K562 treated with DMSO at 1 percent for 12 hours (cell line): ENCODE results near the gene ZNF560. TPM values are rescaled to one million over a fixed set of nuclear protein-coding genes. Genes with fewer than 3 reads are reported as not detected.

ENCODE experiments used
- total RNA-seq: library from RNA; unstranded; fragments of 300-600 nt; gene quantifications from 2 replicates; pipeline ENCODE4 v1.2.3, GENCODE V29; 2022; ENCODE audit not compliant: insufficient read depth

ZNF560 gene
- total RNA-seq, result 0.53 TPM in 1 of 2 replicates, not detected in the other

GRCh38 chr19:9498183-9498902 is at the start of gene ZNF560:
TSS of gene ZNF560 (minus strand) at chr19:9498616. CDS start at chr19:9475313, 23,303 bp downstream.

GRCh38 chr19:9538183-9539058 is 40.0 kb upstream of the ZNF560 start, which contains the start of gene ZNF426:
TSS of gene ZNF426 (minus strand) at chr19:9538645. CDS start at chr19:9536232, 2,413 bp downstream.

GRCh38 chr19:9435279-9436268 is 62.8 kb downstream of the ZNF560 start, which contains the start of gene ZNF266:
TSS of gene ZNF266 (minus strand) at chr19:9435573. CDS start at chr19:9420089, 15,484 bp downstream.

Other genes with a start within 250 kb of the ZNF560 start
- not detected in 2 replicates for gene OR7E24, start 247.7 kb downstream of the ZNF560 start, total RNA-seq
- gene ZNF699, start 188.8 kb downstream of the ZNF560 start, total RNA-seq, result 0.36 and 2.5 TPM in 2 replicates
- 5.8 and 13.4 TPM in 2 replicates for gene ZNF559, start 174.4 kb downstream of the ZNF560 start, total RNA-seq
- 1.1 and 4.4 TPM in 2 replicates for gene ZNF177, start 135.6 kb downstream of the ZNF560 start, total RNA-seq
- gene ZNF266, start 63.0 kb downstream of the ZNF560 start, total RNA-seq, result 14.3 and 36.8 TPM in 2 replicates
- gene ZNF426, start 40.0 kb upstream of the ZNF560 start, total RNA-seq, result 3.1 and 6.6 TPM in 2 replicates
- 3.5 and 11.4 TPM in 2 replicates for gene ZNF121, start 85.9 kb upstream of the ZNF560 start, total RNA-seq
- gene ZNF561, start 122.6 kb upstream of the ZNF560 start, total RNA-seq, result 4.9 and 23.0 TPM in 2 replicates
- 1.1 and 6.9 TPM in 2 replicates for gene ZNF562, start 176.5 kb upstream of the ZNF560 start, total RNA-seq